HEK293 (cell line): Measurements from ENCODE around the gene HDHD2.

Experiments
- CTCF ChIA-PET: fragments of 350-600 bp; formaldehyde crosslinking; extraction: SDS; loops from one replicate; lab custom pipeline; 2021; ENCODE audit warnings: antibody characterized with exemption; lab: Yijun Ruan, JAX
- POLR2A ChIA-PET: fragments of 300-600 bp; formaldehyde crosslinking; extraction: SDS; loops from one replicate; lab custom pipeline; 2020; ENCODE audit warnings: antibody characterized with exemption, inconsistent platforms; lab: Yijun Ruan, JAX
- H3K27ac ChIP-seq: fragments of 200-500 bp; sonication (Bioruptor generic); 2 replicates; pipeline ENCODE4 v1.5.1; 2014; ENCODE audit warnings: low read depth, low read length, control low read depth, inconsistent platforms; ENCODE audit errors: extremely low read depth
- H3K36me3 ChIP-seq, 2 experiments: fragments of 200-500 bp in 1 of 2; sonication (Bioruptor generic) in 1 of 2; 1 replicate in 1 of 2; 2 replicates in 1 of 2; pipeline ENCODE4 v1.5.1; 2014 to 2017; ENCODE audit warnings: inconsistent platforms in 2 of 2, low read length in 2 of 2; ENCODE audit not compliant: control insufficient read depth in 2 of 2, insufficient read depth in 1 of 2
- H3K4me1 ChIP-seq: fragments of 200-500 bp; sonication (Bioruptor generic); 2 replicates; pipeline ENCODE4 v1.5.1; 2014; ENCODE audit warnings: mild to moderate bottlenecking, low read length, inconsistent platforms; ENCODE audit not compliant: control insufficient read depth, insufficient read depth
- H3K4me3 ChIP-seq: 2 replicates; pipeline ENCODE4 v1.5.1; 2011; ENCODE audit warnings: low read depth, mild to moderate bottlenecking, control low read depth, low read length, moderate library complexity
- H3K9me3 ChIP-seq: fragments of 200-500 bp; sonication (Bioruptor generic); 2 replicates; pipeline ENCODE4 v1.5.1; 2014; ENCODE audit warnings: low read depth, low read length, inconsistent platforms; ENCODE audit not compliant: control insufficient read depth, insufficient read depth
- EGR2 ChIP-seq: fragments of 450-650 bp; formaldehyde crosslinking; IDR thresholded peaks from 2 replicates; pipeline ENCODE4 v1.5.1; 2016; ENCODE audit warnings: low read depth, missing biosample characterization, missing genetic modification characterization
- KLF9 ChIP-seq: fragments of 450-650 bp; formaldehyde crosslinking; IDR thresholded peaks from 2 replicates; pipeline ENCODE4 v1.5.1; 2016; ENCODE audit warnings: missing biosample characterization, missing genetic modification characterization, low read depth
- PATZ1 ChIP-seq: fragments of 450-650 bp; formaldehyde crosslinking; IDR thresholded peaks from 2 replicates; pipeline ENCODE4 v1.5.1; 2016; ENCODE audit warnings: missing biosample characterization, missing genetic modification characterization
- RBAK ChIP-seq: fragments of 450-650 bp; formaldehyde crosslinking; IDR thresholded peaks from 2 replicates; pipeline ENCODE4 v1.5.1; 2016; ENCODE audit warnings: missing biosample characterization, missing genetic modification characterization
- SCRT1 ChIP-seq: fragments of 450-650 bp; formaldehyde crosslinking; IDR thresholded peaks from 2 replicates; pipeline ENCODE4 v1.5.1; 2016; ENCODE audit warnings: missing biosample characterization, missing genetic modification characterization, borderline replicate concordance
- ZBTB21 ChIP-seq: fragments of 450-650 bp; formaldehyde crosslinking; IDR thresholded peaks from 2 replicates; pipeline ENCODE4 v1.5.1; 2017; ENCODE audit warnings: missing biosample characterization, missing genetic modification characterization
- ZFHX2 ChIP-seq: fragments of 450-650 bp; formaldehyde crosslinking; conservative IDR thresholded peaks from 2 replicates; pipeline ENCODE4 v1.5.1; 2016; ENCODE audit warnings: missing biosample characterization, missing genetic modification characterization
- ZFP3 ChIP-seq: fragments of 450-650 bp; formaldehyde crosslinking; IDR thresholded peaks from 2 replicates; pipeline ENCODE4 v1.5.1; 2016; ENCODE audit warnings: low read depth, missing biosample characterization, missing genetic modification characterization
- ZFP69B ChIP-seq: fragments of 450-650 bp; formaldehyde crosslinking; IDR thresholded peaks from 2 replicates; pipeline ENCODE4 v1.5.1; 2016; ENCODE audit warnings: missing biosample characterization, missing genetic modification characterization
- ZNF132 ChIP-seq: fragments of 450-650 bp; formaldehyde crosslinking; IDR thresholded peaks from 2 replicates; pipeline ENCODE4 v1.5.1; 2017; ENCODE audit warnings: missing biosample characterization, missing genetic modification characterization, borderline replicate concordance
- ZNF157 ChIP-seq: fragments of 450-650 bp; formaldehyde crosslinking; IDR thresholded peaks from 2 replicates; pipeline ENCODE4 v1.5.1; 2016; ENCODE audit warnings: missing biosample characterization, missing genetic modification characterization
- ZNF211 ChIP-seq: fragments of 450-650 bp; formaldehyde crosslinking; IDR thresholded peaks from 2 replicates; pipeline ENCODE4 v1.5.1; 2016; ENCODE audit warnings: low read depth, missing biosample characterization, missing genetic modification characterization
- ZNF23 ChIP-seq: fragments of 450-650 bp; formaldehyde crosslinking; IDR thresholded peaks from 2 replicates; pipeline ENCODE4 v1.5.1; 2016; ENCODE audit warnings: missing biosample characterization, missing genetic modification characterization, borderline replicate concordance
- ZNF354C ChIP-seq: fragments of 450-650 bp; formaldehyde crosslinking; IDR thresholded peaks from 2 replicates; pipeline ENCODE4 v1.5.1; 2016; ENCODE audit warnings: missing biosample characterization, missing genetic modification characterization, low read depth, borderline replicate concordance
- ZNF501 ChIP-seq: fragments of 450-650 bp; formaldehyde crosslinking; IDR thresholded peaks from 2 replicates; pipeline ENCODE4 v1.5.1; 2016; ENCODE audit warnings: missing biosample characterization, missing genetic modification characterization
- ZNF514 ChIP-seq: fragments of 450-650 bp; formaldehyde crosslinking; IDR thresholded peaks from 2 replicates; pipeline ENCODE4 v1.5.1; 2016; ENCODE audit warnings: missing biosample characterization, missing genetic modification characterization
- ZNF548 ChIP-seq: fragments of 450-650 bp; formaldehyde crosslinking; IDR thresholded peaks from 2 replicates; pipeline ENCODE4 v1.5.1; 2016; ENCODE audit warnings: missing biosample characterization, missing genetic modification characterization
- ZNF549 ChIP-seq: fragments of 450-650 bp; IDR thresholded peaks from 2 replicates; pipeline ENCODE4 v1.5.1; 2018; ENCODE audit warnings: missing biosample characterization, missing genetic modification characterization, mild to moderate bottlenecking, inconsistent platforms, moderate library complexity
- ZNF571 ChIP-seq: fragments of 450-650 bp; formaldehyde crosslinking; IDR thresholded peaks from 2 replicates; pipeline ENCODE4 v1.5.0; 2017; ENCODE audit warnings: missing biosample characterization, missing genetic modification characterization
- TF ChIP-seq, protein P1 (sequence below): fragments of 450-650 bp; formaldehyde crosslinking; IDR thresholded peaks from 2 replicates; pipeline ENCODE4 v1.5.1; 2017; ENCODE audit warnings: missing biosample characterization, missing genetic modification characterization
- TF ChIP-seq, protein P2 (sequence below): fragments of 450-650 bp; formaldehyde crosslinking; IDR thresholded peaks from 2 replicates; pipeline ENCODE4 v1.5.1; 2016; ENCODE audit warnings: missing biosample characterization, missing genetic modification characterization
- TF ChIP-seq, protein P3 (sequence below): fragments of 450-650 bp; formaldehyde crosslinking; IDR thresholded peaks from 2 replicates; pipeline ENCODE4 v1.5.1; 2016; ENCODE audit warnings: missing biosample characterization, missing genetic modification characterization
- TF ChIP-seq, protein P4 (sequence below): fragments of 450-650 bp; formaldehyde crosslinking; IDR thresholded peaks from 2 replicates; pipeline ENCODE4 v1.5.1; 2016; ENCODE audit warnings: missing biosample characterization, missing genetic modification characterization
- TF ChIP-seq, protein P5 (sequence below): fragments of 450-650 bp; formaldehyde crosslinking; IDR thresholded peaks from 2 replicates; pipeline ENCODE4 v1.5.1; 2016; ENCODE audit warnings: missing biosample characterization, missing genetic modification characterization
- TF ChIP-seq, protein P6 (sequence below): fragments of 450-650 bp; formaldehyde crosslinking; IDR thresholded peaks from 2 replicates; pipeline ENCODE4 v1.5.1; 2016; ENCODE audit warnings: missing biosample characterization, missing genetic modification characterization, borderline replicate concordance

HDHD2 gene

GRCh38 chr18:47172476-47172875, 22.2 kb upstream of the HDHD2 start:
- Histone ChIP-seq H3K36me3 (peaks cover 0 to 7% of the 10 kb centered on the region in 2 experiments; a peak in 1 of 3 replicates), H3K9me3 (no peaks in the 10 kb centered on the region), H3K4me1 (peaks cover 12% of the 10 kb centered on the region), H3K4me3 (no peak overlapping the region), H3K27ac (no peak overlapping the region)
- ChIA-PET POLR2A (interaction anchor here (0.7 kb wide), 1 partner anchor 23 kb away, joined by 3 read pairs; the partner anchor contains the start of gene HDHD2), CTCF (no interaction called here)
- TF ChIP-seq ZNF211 (tag by site-specific recombination): no peak
- TF ChIP-seq, protein P1, sequence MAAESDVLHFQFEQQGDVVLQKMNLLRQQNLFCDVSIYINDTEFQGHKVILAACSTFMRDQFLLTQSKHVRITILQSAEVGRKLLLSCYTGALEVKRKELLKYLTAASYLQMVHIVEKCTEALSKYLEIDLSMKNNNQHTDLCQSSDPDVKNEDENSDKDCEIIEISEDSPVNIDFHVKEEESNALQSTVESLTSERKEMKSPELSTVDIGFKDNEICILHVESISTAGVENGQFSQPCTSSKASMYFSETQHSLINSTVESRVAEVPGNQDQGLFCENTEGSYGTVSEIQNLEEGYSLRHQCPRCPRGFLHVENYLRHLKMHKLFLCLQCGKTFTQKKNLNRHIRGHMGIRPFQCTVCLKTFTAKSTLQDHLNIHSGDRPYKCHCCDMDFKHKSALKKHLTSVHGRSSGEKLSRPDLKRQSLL (tag by site-specific recombination): no peak
- TF ChIP-seq, protein P2, sequence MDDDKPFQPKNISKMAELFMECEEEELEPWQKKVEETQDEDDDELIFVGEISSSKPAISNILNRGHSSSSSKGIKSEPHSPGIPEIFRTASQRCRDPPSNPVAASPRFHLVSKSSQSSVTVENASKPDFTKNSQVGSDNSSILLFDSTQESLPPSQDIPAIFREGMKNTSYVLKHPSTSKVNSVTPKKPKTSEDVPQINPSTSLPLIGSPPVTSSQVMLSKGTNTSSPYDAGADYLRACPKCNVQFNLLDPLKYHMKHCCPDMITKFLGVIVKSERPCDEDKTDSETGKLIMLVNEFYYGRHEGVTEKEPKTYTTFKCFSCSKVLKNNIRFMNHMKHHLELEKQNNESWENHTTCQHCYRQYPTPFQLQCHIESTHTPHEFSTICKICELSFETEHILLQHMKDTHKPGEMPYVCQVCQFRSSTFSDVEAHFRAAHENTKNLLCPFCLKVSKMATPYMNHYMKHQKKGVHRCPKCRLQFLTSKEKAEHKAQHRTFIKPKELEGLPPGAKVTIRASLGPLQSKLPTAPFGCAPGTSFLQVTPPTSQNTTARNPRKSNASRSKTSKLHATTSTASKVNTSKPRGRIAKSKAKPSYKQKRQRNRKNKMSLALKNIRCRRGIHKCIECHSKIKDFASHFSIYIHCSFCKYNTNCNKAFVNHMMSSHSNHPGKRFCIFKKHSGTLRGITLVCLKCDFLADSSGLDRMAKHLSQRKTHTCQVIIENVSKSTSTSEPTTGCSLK: no peak
- TF ChIP-seq ZNF514: no peak
- TF ChIP-seq EGR2 (tag by site-specific recombination): no peak
- TF ChIP-seq ZNF23 (tag by site-specific recombination): no peak
- TF ChIP-seq, protein P3, sequence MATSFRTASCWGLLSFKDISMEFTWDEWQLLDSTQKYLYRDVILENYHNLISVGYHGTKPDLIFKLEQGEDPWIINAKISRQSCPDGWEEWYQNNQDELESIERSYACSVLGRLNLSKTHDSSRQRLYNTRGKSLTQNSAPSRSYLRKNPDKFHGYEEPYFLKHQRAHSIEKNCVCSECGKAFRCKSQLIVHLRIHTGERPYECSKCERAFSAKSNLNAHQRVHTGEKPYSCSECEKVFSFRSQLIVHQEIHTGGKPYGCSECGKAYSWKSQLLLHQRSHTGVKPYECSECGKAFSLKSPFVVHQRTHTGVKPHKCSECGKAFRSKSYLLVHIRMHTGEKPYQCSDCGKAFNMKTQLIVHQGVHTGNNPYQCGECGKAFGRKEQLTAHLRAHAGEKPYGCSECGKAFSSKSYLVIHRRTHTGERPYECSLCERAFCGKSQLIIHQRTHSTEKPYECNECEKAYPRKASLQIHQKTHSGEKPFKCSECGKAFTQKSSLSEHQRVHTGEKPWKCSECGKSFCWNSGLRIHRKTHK (tag by site-specific recombination): no peak
- TF ChIP-seq ZNF549 (tag by site-specific recombination): no peak
- no peak for TF ChIP-seq KLF9
- TF ChIP-seq ZBTB21: no peak

GRCh38 chr18:47168913-47169312, 18.6 kb upstream of the HDHD2 start:
- peaks cover 0 to 4% of the 10 kb centered on the region in 2 experiments; a peak in 1 of 3 replicates for H3K36me3 ChIP-seq
- no peak overlapping the region for H3K27ac ChIP-seq
- H3K4me1 ChIP-seq: peaks cover 10% of the 10 kb centered on the region
- no peaks in the 10 kb centered on the region for H3K9me3 ChIP-seq
- POLR2A ChIA-PET: interaction anchor here (0.5 to 3.0 kb wide), 2 partner anchors 10 to 19 kb away, joined by 5 to 13 read pairs; partner anchors contain the start of gene HDHD2
- CTCF ChIA-PET: interaction anchor here (0.6 to 1.3 kb wide), 4 partner anchors 12 to 1224 kb away, joined by 3 to 4 read pairs (median 3); no protein-coding TSS in a partner anchor
- H3K4me3 ChIP-seq: no peak overlapping the region
- TF ChIP-seq ZNF571 (tag by site-specific recombination) (no peak), ZNF132 (tag by site-specific recombination) (no peak), ZNF157 (tag by site-specific recombination) (no peak), ZFHX2 (no peak), ZNF548 (no peak), ZNF354C (tag by site-specific recombination) (no peak), SCRT1 (tag by site-specific recombination) (no peak), ZFP3 (tag by site-specific recombination) (no peak), RBAK (no peak), ZFP69B (tag by site-specific recombination) (no peak), ZNF501 (tag by site-specific recombination) (no peak), PATZ1 (no peak)
- TF ChIP-seq, protein P4, sequence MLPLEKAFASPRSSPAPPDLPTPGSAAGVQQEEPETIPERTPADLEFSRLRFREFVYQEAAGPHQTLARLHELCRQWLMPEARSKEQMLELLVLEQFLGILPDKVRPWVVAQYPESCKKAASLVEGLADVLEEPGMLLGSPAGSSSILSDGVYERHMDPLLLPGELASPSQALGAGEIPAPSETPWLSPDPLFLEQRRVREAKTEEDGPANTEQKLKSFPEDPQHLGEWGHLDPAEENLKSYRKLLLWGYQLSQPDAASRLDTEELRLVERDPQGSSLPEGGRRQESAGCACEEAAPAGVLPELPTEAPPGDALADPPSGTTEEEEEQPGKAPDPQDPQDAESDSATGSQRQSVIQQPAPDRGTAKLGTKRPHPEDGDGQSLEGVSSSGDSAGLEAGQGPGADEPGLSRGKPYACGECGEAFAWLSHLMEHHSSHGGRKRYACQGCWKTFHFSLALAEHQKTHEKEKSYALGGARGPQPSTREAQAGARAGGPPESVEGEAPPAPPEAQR (tag by site-specific recombination): no peak
- TF ChIP-seq, protein P5, sequence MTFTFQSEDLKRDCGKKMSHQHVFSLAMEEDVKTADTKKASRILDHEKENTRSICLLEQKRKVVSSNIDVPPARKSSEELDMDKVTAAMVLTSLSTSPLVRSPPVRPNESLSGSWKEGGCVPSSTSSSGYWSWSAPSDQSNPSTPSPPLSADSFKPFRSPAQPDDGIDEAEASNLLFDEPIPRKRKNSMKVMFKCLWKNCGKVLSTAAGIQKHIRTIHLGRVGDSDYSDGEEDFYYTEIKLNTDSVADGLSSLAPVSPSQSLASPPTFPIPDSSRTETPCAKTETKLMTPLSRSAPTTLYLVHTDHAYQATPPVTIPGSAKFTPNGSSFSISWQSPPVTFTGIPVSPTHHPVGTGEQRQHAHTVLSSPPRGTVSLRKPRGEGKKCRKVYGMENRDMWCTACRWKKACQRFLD (tag by site-specific recombination): no peak
- TF ChIP-seq, protein P6, sequence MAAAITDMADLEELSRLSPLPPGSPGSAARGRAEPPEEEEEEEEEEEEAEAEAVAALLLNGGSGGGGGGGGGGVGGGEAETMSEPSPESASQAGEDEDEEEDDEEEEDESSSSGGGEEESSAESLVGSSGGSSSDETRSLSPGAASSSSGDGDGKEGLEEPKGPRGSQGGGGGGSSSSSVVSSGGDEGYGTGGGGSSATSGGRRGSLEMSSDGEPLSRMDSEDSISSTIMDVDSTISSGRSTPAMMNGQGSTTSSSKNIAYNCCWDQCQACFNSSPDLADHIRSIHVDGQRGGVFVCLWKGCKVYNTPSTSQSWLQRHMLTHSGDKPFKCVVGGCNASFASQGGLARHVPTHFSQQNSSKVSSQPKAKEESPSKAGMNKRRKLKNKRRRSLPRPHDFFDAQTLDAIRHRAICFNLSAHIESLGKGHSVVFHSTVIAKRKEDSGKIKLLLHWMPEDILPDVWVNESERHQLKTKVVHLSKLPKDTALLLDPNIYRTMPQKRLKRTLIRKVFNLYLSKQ (tag by site-specific recombination): no peak
